SU-DHL-6 (cell line): ENCODE measurements around the gene TRPT1.

Experiments
- EZH2phosphoT487 ChIP-seq: fragments of 200-600 bp; sonication (generic), shearing (Covaris generic); conservative IDR thresholded peaks from 2 replicates; pipeline ENCODE4 v1.6.1; 2018; ENCODE audit warnings: mild to moderate bottlenecking, antibody characterized with exemption, low read length, moderate library complexity, mixed read lengths
- TF ChIP-seq, protein P1 (sequence below): fragments of 200-600 bp; sonication (generic); IDR thresholded peaks from one replicate; pipeline ENCODE4 v1.5.1; 2017; ENCODE audit warnings: antibody characterized with exemption, mild to moderate bottlenecking, low read length, moderate library complexity; ENCODE audit not compliant: insufficient read depth, poor library complexity, severe bottlenecking

DNA sequence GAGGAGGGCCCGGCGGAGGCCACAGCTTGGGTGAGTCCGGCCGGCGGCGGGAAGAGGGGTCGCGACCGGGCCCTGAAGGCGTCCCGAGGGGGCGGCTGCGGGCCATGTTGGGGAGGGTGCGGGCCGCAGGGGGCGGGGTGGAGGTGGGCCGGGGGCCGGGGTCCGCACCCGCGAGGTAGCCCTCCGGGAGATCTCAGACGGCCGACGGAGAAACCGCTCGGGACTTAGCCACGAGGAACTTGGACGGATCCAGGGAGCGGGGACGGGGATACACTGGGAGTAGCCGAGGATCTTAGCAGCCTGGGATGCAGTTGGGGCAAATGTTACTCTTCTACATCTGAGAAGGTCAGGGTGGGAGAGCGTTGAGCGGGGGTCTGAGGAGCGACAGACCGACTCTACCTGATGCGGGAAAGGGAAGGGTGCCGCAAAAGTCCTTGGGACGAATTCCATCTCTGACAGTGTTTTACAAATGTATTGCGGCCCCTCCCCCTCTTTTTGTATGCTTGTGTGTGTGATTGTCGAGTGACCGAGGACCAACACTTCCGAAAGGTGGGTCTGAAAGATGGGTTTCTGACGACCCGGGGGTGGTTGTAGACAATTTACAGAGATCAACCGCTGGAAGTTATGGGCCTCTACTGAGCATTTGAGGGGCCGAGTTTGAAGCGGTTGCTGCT is 39.4 kb downstream of the TRPT1 start:
- TF ChIP-seq, protein P1, sequence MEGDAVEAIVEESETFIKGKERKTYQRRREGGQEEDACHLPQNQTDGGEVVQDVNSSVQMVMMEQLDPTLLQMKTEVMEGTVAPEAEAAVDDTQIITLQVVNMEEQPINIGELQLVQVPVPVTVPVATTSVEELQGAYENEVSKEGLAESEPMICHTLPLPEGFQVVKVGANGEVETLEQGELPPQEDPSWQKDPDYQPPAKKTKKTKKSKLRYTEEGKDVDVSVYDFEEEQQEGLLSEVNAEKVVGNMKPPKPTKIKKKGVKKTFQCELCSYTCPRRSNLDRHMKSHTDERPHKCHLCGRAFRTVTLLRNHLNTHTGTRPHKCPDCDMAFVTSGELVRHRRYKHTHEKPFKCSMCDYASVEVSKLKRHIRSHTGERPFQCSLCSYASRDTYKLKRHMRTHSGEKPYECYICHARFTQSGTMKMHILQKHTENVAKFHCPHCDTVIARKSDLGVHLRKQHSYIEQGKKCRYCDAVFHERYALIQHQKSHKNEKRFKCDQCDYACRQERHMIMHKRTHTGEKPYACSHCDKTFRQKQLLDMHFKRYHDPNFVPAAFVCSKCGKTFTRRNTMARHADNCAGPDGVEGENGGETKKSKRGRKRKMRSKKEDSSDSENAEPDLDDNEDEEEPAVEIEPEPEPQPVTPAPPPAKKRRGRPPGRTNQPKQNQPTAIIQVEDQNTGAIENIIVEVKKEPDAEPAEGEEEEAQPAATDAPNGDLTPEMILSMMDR, result no peak
- TF ChIP-seq EZH2phosphoT487, result no peak
